Smooth muscle cell of the coronary artery (primary cell): ENCODE data around the gene HIBCH. TPM values are rescaled to one million over a fixed set of nuclear protein-coding genes. Genes with fewer than 3 reads are reported as not detected.

ENCODE experiments used
- total RNA-seq: library from RNA; depleted of rRNA; stranded (reverse); fragments of >200 nt; gene quantifications from 2 replicates; pipeline ENCODE4 v1.2.3, GENCODE V29; 2014; ENCODE audit warnings: low replicate concordance

HIBCH gene, protein sequence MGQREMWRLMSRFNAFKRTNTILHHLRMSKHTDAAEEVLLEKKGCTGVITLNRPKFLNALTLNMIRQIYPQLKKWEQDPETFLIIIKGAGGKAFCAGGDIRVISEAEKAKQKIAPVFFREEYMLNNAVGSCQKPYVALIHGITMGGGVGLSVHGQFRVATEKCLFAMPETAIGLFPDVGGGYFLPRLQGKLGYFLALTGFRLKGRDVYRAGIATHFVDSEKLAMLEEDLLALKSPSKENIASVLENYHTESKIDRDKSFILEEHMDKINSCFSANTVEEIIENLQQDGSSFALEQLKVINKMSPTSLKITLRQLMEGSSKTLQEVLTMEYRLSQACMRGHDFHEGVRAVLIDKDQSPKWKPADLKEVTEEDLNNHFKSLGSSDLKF
- 11.0 and 11.8 TPM in 2 replicates for total RNA-seq

DNA sequence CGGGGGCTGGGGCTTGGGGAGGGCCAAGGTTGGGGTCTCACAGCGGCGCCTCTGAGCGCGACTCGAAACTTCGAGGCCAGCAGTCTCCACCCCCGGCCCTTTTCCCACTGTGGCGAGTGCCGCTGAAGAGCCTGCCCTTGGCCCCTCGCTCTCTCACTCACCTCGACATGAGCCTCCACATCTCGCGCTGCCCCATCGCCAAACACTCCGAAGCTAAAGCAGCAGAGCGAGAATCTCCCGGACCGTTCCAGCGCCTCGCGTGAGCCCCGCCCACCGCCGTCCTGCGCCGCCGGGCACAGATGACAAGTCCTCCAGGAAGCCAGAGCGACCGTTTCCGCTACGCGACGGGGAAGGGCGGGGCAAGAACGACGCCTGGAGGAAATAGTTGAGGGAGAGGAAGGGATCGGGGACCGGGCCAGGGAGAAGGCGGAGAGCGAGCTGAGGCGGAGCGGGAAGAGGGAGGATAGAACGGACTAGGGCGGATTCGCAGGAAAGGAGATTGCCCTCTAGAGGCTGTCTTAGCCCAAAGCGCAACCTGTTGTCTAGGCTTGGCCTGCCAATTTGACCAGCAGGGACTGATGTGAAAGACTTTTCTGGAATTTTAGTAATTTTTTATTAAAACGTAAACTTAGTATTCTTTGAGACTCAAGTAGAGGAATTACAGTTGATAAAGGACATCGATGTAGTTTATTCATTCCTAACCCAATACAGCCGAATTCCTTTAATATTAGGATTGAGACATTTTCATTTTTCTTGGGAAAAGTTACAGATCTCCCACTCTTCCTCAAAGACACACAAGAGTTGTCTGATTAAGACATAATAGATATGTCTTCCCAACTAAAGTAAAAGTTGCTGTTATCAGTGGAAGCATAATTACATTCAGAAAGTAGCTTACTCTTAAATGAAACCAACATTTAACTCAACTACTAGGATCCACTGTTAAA lies at the start of gene HIBCH:
HIBCH (minus strand) TSS at position 272 of the 944 bp plus-strand sequence; CDS start at position 196, 76 bp downstream.

DNA sequence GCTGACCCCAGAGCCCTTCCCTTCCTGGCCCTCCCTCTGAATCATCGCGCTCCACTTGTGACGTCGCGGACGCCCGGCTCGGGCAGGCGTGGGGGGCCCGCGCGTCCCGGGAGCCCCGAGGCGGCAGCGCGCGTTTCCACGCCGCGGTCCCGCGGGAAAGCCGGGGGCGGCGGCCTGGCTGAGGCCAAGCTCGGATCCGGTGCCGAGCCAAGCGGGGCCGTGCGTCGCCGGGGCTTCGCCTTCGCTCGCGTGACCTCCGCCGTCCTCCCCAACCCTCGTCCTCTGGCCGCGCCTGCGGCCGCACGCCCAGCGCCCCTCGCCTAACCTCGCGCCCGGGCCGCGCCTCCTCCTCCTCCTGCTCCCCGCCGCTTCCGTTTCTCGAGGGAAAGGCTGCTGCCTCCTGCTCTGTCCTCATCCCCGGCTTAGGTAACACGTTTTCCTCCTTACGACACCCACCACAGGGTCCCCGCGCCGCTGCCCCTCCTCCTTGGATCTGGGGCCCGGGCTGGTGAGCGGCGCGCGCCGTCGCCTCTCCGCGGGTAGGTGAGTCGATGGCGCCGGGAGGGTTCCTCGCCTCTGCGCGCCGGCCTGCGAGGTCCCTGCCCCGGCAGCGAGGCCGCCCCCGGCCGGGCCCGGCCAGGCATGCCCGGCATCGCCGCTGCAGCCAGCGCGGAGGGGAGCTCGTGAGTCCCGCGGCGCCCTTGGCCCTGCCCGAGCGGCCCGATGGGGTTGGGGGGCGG lies 24.1 kb upstream of the HIBCH start, which contains the start of gene INPP1:
INPP1 (plus strand) TSS at position 54 of the 740 bp plus-strand sequence. CDS start 16,514 bp downstream, outside the sequence.

Other genes starting within 250 kb of the HIBCH start
- gene INPP1, start 23.8 kb upstream of the HIBCH start, total RNA-seq: 3.0 and 4.9 TPM in 2 replicates
- gene MFSD6, start 88.5 kb upstream of the HIBCH start, total RNA-seq: 3.2 and 3.4 TPM in 2 replicates
- 2.4 and 2.7 TPM in 2 replicates for gene NEMP2, start 214.9 kb upstream of the HIBCH start, total RNA-seq